Endothelial cell of hepatic sinusoid (primary cell): ENCODE results near the gene SPAG5.

Source experiments
- in situ Hi-C: cut with HindIII; loops from 2 replicates; pipeline ENCODE4 v1.10.0; 2017; ENCODE audit warnings: low sequenced_read_pairs

Gene SPAG5

GRCh38 chr17:28547623-28548416, 51.0 kb downstream of the SPAG5 start:
- in situ Hi-C loops: loop anchor here (5.0 kb wide), 1 partner anchor 36 kb away; no protein-coding TSS in a partner anchor

GRCh38 chr17:28547096-28547622, 51.7 kb downstream of the SPAG5 start:
- in situ Hi-C loops: loop anchor here (5.0 kb wide), 1 partner anchor 35 kb away; no protein-coding TSS in a partner anchor

DNA sequence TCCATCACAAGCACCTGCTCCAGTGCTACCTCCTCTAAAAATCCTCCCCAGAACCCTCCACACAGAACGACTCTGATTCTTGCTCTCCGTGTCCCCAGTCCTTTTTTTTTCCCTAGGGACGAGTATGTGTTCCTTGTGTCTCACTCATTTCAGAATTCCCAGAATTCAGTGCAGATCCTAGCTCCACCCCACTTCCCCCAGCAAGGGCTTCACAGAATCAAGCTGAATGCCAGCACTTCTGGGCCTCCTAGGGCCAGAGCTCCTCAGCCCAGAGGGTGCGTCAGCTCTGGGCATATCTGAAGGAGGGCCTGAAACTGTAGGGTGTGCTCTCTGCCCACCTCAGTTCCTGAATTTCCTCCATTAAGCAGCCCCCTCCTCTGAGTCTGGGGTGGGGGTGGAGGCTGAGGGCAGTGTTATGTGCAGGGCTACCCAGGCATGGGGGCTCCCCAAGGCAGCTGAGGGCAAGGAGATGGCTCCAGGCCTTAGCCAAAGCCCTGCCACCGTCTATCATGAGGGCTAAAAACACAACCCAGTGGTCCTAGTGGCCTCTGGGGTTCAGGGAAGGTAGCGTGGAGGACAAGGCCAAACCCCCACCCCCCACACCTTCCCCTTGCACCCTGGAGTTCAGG, 52.9 kb downstream of the SPAG5 start:
- in situ Hi-C loops: loop anchor here (5.0 kb wide), 1 partner anchor 34 kb away; no protein-coding TSS in a partner anchor

- in situ Hi-C loops: loop anchor here (5.0 kb wide), 1 partner anchor 33 kb away; no protein-coding TSS in a partner anchor
These were observed 53.7 kb downstream of the SPAG5 start for GRCh38 chr17:28545141-28545503.

DNA sequence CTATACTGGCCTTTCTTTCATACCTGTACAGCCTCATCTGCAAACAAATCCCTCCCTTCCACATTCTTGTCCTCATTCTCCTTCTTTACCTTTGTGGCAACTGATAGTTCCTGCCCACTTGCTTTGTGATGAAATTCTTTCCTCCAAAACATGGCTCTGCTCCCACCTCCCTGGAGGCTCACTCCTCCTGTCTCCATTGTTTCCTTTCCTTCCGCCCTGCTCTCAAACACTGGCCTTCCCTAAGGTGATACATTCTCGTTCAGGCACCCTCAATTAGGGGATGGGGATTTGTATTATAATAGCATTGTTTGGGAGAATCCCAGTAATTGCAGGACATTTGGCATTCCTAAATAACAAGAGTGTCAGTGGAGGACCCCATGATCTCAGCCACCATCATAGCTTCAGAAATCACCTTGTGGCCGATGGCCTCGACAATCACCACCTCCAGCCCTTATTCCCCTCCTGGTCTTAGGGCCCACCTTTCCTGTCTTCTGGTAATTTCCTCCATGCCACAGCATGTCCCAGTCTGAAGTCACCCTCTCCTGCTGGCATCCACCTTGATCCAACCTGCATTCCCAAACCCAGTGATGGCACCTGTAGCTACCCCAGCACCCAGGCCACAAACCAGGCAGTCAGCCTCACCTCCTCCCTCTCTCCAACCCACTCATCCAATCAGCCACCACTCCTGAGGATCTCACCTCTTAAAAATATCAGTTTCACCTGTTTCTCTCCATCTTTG, 54.3 kb downstream of the SPAG5 start:
- in situ Hi-C loops: loop anchor here (5.0 kb wide), 1 partner anchor 32 kb away; no protein-coding TSS in a partner anchor

DNA sequence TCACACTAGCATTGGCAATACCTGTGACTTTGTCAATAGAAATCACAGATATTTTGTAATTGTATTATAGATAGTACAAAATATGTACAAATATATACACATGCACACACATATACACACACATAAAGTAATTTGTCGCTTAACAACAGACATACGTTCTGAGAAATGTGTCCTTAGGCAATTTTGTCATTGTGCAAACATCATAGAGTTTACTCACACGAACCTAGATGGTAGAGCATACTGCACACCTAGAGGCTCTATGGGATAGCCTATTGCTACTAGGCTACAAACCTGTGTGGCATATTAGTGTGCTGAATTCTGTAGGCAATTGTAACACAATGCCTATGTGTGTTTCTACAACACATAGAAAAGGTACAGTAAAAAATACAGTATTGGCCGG, 57.4 kb downstream of the SPAG5 start:
- in situ Hi-C loops: no loop called here

- in situ Hi-C loops: no loop called here
These were observed 58.6 kb downstream of the SPAG5 start for GRCh38 chr17:28540231-28540630.

DNA sequence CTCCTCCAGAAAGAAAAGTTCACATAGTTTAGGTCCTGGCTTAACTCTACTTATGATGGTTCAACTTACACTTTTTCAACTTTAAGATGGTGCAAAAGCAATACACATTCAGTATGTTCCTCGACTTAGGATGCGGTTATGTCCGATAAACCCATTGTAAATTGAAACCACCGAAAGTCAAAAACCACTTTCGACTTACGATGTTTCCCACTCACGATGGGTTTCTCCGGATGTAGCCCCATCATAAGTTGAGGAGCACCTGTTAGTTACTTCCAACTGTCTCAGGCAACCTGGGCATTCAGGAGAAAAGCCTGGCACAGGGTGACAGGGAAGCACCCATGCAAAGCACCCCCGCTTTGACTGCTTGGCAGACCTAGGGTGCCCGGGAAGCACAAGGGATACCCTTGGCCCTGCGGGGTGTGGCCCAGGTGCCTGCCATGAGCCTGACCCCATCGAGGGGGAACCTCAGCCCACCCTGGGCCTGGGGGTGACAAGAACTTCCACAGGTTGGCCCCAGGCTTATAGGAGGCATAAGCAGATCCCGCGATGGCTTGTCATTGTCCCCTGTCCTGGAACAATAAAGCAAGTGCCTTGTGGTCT, 60.4 kb downstream of the SPAG5 start:
- in situ Hi-C loops: no loop called here

DNA sequence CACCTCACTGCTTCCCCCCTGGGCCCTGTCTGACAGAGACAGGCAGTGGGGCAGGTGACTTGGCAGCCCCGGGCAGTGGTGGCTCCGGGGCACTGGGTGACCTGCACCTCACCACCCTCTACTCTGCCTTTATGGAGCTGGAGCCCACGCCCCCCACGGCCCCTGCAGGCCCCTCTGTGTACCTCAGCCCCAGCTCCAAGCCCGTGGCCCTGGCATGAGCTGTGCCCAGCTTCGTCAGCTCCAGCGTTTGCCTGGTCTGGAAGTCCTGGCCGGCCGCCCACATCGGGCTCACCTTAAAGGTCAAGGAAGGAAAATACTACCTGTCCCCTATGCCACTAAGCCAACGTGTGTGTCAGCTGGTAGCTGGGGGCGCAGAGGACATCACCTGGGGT, 61.6 kb downstream of the SPAG5 start:
- in situ Hi-C loops: no loop called here

GRCh38 chr17:28536532-28537218, 62.1 kb downstream of the SPAG5 start:
- in situ Hi-C loops: no loop called here

- in situ Hi-C loops: no loop called here
These were observed 64.0 kb downstream of the SPAG5 start for GRCh38 chr17:28534740-28535375.

DNA sequence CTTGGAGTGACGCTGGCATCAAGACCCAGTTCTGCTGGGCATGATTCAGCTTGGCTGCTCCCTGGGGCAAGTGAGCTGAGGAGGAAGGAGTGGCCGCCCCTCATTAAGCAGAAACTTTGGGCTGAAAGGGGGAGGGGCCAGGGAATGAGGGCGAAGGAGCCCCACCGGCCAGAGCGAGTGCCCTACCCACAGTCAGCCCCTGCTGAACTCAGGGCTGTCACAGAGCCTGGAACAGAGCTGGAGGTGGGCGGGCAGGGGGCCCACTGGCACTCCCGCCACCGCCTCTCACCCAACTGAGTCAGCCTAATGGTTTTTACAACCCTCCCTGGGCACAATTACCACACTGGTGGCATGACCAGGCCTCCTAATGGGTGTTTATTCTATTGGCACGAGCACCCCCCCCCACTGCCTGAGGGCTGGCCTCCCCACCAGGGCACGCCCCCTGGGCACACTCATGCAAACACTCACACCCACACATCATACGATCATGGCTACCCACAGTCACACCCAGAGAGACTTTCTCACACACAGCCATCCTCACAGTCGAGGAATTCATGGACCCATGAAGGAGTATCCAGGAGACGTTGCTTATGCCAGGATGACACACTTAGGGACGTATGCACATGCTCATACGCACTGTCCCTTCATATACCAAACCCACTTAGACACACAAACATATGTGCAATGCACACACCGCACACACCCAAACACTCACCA, 65.6 kb downstream of the SPAG5 start:
- in situ Hi-C loops: no loop called here

GRCh38 chr17:28532050-28532960, 66.5 kb downstream of the SPAG5 start:
- in situ Hi-C loops: no loop called here

DNA sequence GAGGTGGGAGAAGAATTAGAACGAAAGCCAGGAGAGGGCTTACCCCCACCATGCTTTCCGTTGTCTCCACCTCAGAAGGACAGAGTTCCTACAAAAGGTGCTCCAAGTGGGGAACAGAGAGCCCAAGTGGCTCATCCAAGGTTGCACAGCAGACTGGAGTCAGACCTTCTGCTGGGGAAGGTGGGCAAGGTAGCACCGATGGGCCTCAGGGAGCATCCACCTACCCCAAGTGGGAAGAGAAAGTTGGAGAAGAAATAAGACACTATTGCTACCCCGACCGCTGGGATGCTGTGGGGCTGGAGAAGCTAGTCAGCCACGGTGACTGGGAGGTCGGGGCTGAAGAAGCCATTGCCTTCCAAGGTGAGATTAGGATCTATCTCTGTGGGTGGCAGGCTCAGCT, 67.9 kb downstream of the SPAG5 start:
- in situ Hi-C loops: no loop called here

DNA sequence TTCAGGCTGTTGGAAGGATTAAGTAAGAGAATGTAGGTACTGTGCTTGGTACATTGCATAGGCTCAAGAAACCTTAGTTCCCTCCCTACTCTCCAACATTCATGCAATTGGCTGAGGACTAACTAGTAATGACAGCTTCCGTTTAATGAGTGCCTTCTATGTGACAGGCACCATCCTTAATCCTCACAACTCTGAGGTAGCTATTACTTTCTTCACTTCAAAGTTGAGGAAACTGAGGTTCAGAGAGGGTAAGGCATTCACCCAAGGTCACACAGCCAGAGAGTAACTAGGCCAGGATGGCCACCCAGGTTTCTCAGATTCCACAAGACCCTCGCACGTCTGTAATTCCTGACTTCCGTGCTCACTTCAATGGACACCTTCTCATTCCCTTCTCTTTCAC, 68.6 kb downstream of the SPAG5 start:
- in situ Hi-C loops: no loop called here

DNA sequence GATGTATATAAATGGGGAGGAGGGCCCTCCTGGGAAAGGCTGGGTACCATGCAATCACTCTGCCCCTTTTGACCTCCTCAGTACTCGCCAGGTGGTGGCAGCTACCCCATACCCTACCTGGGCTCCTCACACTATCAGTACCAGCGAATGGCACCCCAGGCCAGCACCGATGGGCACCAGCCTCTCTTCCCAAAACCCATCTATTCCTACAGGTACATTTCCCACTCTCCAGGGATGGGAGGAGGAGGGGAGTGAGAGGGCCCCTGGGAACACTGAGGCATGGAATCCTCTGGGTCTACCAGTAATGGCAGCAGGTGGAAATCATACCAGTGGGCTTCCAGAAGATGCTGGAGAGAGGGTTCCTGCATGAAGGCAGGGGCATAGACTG, 69.8 kb downstream of the SPAG5 start:
- in situ Hi-C loops: no loop called here

DNA sequence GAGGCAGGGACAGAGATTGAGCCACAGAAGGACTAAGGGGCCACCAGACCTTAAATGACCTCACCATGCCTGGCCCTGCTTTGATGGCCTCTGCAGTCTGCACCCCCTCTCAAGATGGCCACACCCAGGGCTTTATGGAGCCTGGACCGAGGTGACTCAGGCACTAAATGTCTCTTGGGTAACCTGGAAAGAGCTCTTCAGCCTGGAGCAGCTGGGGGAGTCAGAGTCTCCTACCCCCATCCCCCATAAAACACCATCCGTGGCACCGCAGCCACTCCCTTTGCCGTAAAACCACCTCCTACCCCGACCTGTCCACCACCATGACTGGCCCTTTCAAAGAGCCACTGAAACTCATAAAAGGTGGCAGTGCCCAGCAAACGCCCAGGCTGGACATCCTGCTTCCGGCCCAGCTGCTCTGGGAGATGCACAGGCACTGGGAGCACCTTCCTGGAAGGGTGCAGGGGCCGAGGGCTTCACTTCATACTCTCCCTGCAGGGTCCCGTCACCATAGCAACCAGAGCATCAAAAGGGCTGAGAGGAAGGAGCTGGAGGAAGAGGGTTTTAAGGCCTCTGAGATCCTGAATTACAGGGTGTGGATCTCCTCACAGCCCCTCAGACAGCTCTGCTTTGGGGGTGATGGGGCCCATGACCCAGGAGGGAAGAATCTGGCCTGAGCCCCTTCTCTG, 70.4 kb downstream of the SPAG5 start:
- in situ Hi-C loops: no loop called here

DNA sequence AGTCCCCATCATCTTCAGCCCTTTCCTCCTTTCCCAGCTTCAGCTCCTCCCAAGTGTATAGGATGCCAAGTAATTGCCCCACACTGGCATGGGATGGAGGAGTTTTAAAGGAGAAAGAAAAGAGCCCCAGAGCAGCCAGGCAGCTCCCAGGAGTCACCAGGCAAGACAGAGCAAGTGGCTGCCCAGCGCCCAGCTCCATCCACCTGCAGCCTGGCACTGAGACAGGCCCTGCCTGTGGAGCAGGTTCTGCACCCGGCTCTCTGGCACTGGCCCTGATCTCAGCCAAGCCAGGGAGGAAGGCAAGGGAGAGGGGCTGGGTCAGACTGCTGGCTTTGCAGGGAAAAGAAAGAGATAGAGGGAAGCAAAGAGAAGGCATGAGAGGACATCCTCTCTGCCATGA, 71.0 kb downstream of the SPAG5 start:
- in situ Hi-C loops: no loop called here
